GM18519 (cell line): ENCODE data around the gene OR6Y1.

Experiments used
- ATAC-seq: cut with Tn5 transposase; IDR thresholded peaks from one replicate; pipeline ENCODE4 v1.9.1; 2021; ENCODE audit warnings: mild to moderate bottlenecking, moderate library complexity; ENCODE audit not compliant: unreplicated experiment, low FRiP score

OR6Y1 gene

GRCh38 chr1:158507511-158507910 lies 46.7 kb downstream of the OR6Y1 start:
- ATAC-seq, result no peak

GRCh38 chr1:158506369-158506987 lies 47.7 kb downstream of the OR6Y1 start:
- no peak for ATAC-seq

DNA sequence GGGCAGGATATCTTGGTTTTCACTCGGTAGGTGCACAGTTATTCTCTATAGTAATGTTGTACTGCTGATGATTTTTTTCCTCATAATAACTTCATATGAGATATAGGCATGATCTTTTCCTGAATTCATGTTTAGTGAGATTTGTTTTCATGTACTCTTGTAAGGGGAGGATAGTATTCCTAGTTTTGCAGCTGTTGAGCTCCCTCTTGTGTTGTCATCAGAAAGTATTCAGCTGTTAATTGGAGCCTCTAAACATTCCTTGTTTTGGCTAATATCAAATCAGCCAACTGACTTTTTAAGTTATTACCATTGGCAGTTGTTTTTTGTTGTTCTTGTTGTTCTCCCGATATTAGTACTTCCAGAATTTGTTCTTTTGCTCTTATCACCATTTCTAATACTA lies 57.8 kb downstream of the OR6Y1 start:
- ATAC-seq, result no peak

DNA sequence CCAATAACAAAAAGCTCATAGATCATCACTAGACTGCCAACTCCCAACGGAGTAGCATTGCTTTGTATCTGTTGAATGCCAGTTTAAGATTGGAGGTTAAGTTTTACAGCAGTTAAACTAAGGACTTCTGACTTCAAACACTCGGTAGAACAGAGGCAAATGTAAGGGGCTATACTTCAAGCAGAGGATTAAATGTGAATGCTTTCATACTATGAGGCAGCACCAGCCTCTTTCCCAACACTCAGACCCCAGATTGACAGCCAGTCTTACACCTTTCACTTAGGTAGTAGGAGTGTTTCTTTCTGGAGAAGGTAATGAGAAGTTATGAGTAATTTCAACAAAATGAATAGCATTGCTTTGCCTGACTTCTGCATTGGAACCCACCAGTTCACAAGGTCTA lies 59.4 kb downstream of the OR6Y1 start:
- ATAC-seq, result no peak
